Activated T-cell treated with anti-CD3 and anti-CD28 coated beads, Interleukin-2, amount 50 U/mL, for 1 hour (primary cell): Measurements from ENCODE around the gene ARL16.
A peak's percentile ranks its signal among the peaks of the same experiment; 100 is the strongest.

Experiments
- DNase-seq: peaks from one replicate; pipeline ENCODE4 v3.0.0-alpha.2; 2020

Gene ARL16, protein sequence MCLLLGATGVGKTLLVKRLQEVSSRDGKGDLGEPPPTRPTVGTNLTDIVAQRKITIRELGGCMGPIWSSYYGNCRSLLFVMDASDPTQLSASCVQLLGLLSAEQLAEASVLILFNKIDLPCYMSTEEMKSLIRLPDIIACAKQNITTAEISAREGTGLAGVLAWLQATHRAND

DNA sequence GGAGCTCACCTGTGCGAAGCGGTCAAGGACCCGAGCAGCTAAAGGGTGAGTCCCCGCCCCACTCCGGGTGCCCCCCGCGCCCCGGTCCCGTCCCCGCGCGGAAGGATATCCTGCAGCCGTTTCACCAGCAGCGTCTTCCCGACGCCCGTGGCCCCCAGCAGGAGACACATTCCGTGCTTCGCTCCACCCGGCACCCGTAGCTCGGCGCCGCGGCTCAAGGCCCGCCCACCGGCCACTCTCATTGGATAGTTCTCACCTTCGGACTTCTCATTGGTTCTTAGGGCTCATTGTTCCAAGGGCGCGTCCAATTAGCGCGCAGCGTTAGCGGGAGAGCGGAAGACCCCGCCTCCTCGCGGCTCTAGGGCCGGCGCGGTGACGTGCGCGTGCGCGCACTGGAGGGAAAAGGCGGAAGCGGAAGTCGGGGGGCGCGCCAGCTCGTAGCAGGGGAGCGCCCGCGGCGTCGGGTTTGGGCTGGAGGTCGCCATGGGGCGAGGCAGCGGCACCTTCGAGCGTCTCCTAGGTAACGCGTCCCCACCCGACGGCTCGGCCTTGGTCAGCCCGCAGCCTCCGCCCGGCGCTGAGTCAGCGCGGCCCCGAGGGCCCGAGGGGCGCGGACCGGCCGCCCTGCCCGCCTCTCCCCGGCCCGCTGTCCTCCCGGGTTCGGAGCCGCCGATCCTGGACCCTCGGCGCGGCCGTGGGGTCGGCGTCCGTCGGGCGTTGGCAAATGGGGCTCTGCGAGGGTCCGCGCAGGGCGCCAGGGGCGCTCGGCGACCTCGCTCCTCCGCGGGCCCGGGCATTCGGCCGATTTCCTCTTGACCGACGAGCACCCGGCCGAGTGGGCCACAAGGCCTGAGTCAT, at the start of gene ARL16, which contains the start of gene HGS:
Gene ARL16 (minus strand): TSS at position 214 of the 858 bp plus-strand sequence. CDS start 44 bp downstream, at position 170.
Gene HGS (plus strand): TSS at position 428 of the 858 bp plus-strand sequence. CDS start 56 bp downstream, at position 484.
- DNase-seq: peak; percentile 97

DNA sequence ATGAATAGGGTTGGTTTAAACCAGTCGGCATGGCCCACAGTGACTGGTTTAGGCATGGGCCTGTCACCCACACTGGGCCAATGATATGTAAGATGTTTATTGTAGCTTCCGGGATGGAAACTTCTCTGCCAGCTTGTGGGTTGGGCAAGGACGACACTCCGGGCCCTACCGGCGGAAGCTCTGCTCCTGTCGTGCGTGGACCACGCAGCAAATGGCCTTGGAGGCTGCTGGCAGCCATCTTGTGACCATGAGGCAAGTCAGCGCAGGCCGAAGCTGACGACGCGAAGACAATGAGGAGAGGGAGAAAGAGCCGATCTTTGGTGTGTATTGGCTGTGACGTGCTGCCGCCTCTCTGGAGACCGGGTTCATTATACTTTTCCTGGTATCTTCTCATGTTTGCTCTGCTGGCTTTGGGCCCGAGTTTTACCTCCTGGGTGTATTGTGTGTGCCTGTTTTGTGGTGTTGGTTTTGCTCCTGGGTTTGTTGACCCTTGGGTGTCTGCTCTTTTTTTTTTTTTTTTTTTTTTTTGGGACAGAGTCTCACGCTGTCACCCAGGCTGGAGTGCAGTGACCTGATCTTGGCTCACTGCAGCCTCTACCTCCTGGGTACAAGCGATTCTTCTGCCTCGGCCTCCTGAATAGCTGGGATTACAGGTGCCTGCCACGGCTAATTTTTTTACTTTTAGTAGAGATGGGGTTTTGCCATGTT, 43.9 kb upstream of the ARL16 start:
- no peak for DNase-seq

DNA sequence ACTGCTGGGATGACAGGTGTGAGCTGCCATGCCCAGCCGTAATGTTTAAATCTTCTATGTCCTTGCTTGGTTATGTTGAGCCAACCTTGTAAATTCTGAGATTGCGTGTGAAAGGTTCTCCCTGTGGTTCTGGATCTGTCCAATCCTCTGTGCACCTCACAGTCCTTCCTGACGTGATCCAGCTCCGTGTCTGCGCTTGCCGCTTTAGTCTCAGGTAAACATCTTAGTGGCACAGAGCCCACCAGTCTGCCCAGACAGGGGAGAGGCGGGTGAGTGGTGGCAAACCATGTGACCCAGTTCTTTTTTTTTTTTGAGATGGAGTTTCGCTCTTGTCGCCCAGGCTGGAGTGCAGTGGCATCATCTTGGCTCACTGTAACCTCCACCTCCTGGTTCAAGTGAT, 42.4 kb upstream of the ARL16 start:
- no peak for DNase-seq

DNA sequence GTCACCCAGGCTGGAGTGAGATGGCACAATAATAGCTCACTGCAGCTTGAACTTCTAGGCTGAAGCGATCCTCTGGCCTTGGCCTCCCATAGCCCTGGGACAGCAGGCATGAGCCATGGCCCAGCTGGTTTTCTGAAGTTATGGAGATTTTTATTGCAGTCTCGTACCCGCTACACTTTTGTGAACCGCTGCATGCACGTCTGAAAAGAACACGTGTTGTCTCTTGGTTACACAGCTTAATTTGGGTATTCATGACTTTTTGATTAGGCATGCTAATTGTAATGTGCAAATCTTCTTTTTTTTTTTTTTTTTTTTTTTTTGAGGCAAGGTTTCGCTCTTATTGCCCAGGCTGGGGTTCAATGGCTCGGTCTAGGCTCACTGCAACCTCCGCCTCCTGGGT, 41.8 kb upstream of the ARL16 start:
- no peak for DNase-seq

DNA sequence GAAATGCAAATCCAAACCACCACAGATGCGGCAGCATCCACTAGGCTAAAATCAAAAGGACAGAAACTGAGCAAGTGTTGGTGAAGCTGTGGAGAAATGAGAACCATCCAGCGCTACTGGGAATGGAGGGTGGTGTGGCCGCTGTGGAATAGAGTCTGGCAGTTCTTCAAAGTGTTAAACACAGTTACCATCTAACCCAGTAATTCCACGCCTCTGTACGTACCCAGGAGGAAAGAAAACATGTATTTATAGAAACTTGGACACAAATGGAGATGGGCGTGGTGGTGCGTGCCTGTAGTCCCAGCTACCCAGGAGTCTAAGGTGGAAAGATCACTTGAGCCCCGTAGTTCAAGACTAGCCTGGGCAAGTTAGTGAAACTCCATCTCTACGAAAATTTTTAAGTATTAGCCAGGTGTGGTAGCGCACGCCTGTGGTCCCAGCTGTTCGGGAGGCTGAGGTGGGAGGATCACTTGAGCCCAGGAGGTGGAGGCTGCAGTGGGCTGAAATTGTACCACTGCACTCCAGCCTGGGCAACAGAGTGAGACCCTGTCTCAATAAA, 40.1 kb upstream of the ARL16 start:
- no peak for DNase-seq

DNA sequence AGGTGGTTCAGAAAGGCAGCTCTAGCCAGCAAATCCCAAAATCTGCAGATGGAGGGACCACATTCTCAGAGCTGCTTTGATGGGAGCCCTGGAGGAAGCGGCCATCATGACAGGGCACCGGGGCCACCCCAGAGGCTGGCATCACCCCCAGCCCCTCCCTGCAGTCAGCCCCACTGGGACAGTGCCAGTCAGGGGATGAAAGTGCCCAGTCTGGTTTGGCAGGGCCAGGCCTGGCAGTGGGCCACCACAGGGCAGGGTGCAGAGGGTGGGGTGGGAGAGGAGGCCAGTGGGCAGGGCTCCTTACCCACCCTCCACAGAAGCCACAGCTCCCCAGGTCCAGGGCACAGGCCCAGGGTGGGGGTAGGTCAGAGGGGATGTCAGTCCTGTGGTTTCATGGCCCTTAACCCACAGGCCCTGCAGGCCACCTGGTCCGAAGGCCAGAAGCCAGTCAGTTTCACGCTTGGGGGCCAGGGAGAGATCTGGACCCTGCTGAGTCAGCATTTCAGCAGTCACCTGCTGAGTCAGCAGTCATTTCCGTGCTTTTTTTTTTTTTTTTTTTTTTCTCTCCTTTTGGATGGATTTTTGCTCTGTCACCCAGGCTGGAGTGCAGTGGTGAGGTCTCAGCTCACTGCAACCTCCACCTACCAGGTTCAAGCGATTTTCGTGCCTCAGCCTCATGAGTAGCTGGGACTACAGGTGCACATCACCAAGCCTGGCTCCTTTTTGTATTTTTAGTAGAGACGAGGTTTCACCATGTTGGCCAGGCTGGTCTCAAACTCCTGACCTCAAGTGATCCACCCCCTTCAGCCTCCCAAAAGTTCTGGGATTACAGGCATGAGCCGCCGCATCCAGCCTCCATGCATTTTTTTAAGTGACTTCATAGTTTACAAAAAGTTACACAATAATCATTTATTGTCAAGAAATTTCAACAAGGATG, 38.9 kb upstream of the ARL16 start:
- no peak for DNase-seq

DNA sequence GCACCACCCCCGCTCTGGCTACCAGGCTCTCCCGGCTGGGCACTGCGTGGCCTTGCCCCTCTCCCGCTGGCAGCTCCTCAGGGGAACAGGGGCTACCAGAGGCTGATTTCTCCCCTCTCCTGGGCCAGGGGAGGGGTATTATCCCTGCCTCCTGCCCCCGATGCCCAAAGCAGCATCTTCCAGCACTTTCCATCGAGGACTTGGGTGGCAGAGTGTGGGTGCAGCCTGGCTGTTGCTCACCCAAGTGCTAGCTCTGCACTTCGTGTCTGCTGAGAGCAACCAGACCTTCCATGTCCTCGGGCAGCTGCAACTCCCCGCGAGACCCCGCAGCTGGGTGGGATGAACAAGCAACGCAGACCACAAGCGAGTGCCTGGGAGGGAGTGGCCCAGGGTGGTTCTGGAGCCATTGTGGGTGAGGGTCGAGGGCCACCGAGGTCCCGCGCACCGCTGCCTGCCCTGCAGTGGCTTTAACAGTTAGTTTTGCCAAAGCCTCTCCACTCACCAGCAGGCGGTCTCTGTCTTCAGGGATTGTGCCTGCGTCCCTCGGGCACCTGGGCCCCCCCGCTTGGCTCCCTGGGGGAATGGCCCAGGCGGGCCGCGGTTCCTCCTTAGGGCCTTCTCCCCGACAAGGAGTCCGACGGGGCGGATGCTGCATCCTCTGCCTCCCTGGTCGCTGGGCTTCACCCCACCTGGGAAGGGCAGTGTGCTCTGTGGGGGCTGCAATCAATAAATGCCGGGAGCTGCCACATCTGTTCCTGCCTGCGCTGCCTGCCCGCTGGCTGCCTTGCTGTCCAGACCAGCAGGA, 36.9 kb upstream of the ARL16 start:
- DNase-seq: no peak

DNA sequence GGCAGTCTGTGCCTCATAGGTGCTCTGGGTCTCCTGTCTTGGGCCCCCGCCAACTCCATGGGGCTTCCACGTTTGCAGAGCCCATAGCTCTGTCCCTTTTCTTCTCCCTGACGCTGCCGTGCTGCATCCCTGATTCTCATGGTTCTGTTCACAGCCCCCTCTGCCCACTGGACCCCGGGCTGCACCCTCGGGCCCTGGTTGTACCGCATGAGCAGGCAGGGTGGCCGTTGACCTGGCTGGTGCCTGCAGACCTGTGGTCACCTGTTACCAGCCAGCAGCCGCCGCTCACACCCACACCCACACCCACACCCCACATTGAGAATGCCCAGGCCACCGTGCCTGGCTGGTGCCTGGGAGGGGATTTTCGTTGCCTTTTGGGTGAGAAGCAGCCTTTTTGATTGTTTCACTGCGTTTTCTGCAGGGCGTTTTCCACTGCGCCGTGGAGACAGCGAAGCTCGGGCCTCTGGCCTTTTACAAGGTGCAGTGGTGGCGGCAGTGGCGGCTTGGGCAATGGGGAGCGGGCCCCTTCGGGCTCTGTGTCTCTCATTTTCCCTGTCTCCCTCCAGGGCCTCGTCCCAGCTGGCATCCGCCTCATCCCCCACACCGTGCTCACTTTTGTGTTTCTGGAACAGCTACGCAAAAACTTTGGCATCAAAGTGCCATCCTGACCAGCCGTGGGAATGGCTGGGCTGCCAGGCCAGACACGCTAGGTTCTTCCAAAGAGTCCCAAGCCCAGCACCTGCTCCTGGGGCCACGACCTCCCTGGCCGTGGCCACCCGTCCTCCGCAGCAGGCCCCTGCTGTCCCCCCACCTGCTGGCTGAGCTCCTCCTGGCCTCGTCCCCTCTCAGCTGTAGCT, 36.0 kb upstream of the ARL16 start:
- no peak for DNase-seq

DNA sequence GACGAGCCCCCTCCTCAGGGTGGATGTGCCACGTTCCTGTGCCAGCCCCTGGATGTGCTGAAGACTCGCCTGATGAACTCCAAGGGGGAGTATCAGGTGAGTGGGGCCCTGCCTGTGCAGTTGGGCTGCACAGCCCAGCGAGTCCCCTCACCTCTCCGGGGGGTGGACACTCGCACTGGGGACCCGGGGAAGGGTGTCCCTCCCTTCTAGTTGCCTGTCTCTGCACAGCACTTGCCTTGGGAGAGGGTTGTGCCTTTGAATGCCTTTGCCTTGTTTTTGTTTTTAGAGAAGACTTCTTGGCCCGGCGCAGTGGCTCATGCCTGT, 34.1 kb upstream of the ARL16 start:
- DNase-seq: no peak

DNA sequence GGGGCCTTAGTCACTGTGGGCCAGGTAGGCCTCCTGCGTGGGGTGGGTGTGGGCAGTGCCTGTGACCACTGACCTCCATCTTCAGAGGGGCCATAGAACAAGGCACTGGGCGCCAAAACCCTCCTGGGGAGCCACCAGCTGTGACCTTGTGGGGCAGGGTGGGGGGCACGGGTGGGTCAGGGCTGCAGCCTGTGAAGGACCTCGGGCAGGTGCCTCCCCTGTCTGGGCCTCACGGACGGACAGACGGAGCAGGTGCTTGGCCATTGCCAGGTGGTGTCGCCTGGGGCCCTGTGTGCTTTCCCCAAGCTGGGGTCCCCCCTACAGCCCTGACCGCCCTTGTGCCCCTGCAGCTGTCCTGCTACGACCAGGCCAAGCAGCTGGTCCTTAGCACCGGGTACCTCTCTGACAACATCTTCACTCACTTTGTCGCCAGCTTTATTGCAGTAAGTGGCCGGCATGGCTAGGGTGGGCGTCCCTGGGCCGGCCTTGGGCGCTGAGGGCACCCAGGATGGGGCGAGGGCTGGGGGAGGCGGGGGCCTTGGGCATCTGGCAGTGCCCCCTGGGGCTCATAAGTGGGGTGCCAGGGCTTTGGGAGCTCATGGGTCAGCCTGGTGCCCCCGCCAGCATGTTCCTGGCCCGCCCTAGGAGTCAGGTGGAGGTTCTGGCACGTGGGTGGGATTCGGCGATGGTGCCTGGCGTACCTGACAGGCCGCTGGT, 33.6 kb upstream of the ARL16 start:
- no peak for DNase-seq

DNA sequence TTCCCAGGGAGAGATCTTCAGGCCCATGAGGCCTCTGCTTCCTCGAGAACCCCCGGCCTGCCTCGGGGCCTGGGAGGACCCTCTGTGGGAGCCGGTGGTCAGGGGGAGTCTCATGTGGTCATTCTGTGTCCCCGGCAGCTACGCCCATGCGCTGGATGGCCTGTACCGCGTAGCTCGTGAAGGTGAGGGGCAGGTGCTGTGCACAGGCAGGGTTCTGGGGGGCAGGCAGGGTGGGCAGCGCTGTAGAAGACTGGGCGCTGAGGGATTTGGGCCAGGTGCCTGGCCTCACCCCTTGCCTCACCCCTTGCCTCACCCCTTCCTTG, 33.0 kb upstream of the ARL16 start:
- no peak for DNase-seq

DNA sequence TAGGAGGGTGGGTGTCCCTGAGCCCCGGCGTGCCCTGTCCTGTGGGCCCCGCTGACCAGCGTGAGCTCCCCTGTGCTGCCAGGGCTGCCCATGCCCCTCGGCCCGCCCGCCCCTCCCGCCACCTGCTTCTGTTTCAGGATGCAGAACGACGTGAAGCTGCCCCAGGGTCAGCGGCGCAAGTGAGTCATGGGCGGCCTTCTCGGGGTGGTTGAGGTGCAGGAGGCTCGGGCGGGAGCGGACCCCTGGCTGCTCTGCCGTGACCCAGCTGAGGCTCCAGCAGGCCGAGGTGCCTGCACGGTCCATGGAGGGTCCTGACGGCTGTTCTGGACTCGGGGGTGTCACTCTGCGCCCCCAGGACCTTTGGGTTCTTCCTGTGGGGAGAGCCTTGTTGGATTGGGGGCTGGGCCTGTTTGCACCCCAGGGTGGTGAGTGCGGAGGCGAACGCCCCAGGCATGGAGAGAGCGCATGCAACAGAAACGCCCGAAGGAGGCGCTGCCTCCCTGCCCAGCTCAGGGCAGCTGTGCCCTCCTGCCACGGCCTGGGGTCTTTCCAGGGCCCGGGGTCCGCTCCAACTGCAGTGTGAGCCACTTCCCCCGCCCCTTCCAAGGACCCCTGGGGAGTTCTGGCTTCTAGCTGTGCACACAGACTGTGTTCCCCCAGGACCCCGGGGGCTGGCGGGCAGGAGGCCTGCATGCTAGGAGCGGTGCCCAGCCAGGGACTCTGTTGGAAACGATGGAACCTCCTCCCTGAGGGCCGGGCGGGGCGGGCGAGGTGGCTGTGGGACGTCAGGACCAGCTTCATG, 32.5 kb upstream of the ARL16 start:
- DNase-seq: no peak

DNA sequence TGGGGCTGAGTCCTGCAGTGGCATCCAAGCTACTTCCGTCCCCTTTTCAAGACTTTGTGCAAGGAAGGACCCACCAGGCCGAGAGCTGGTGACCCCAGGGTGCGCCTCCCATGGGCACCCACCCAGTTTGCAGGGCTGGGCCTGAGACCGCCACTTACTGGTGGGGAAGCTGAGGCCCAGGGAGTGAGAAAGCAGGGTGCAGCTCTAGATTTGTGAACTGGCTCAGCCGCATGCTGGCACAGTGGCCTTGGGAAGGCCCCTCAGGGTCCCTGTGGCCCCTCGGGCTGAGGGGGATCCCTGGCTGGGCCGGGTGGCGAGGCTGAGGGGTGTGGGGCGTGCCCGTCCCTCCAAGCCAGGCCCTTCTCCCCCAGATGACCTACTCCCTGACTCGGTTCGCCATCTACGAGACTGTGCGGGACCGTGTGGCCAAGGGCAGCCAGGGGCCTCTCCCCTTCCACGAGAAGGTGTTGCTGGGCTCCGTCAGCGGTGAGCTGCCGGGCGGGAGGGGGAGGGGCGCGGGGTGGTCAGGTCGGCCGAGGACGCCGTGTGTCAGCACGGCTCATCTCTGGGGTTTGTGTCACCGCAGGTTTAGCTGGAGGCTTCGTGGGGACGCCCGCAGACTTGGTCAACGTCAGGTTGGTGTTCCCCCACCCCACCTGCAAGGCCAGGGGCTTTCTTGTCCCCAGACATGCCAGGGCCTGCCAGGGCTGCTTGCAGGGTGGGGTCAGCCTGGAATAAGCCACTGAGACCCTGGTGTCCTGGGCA, 31.7 kb upstream of the ARL16 start:
- no peak for DNase-seq

DNA sequence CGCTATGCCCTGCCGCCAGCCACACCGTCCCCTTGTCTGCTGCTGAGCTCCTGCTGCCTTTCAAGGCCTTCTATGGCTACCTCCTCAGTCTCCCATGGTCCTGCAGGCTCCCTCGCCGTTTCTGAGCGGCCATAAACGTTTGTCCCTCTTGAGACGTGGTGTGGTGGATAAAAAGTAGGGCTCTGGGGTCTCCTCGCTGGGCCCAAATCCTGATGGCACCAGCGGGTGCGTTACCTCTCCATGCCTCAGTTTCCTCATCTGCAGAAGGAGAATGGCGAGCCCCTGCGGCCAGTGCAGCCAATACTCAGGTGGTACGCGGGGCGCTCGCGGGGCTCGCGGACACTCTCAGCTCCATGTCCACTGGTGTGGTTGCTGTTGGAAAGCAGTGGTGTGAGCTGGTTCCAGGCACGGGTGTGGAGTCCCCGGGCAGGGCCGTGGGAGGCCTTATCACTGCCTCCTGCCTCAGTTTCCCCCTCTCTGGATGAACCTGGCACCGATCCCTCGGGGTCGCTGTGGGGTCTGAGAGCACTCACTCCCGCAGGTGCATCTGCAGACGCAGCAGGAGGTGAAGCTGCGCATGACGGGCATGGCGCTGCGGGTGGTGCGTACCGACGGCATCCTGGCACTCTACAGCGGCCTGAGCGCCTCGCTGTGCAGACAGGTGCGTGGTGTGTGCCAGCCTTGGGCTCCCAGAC, 31.0 kb upstream of the ARL16 start:
- no peak for DNase-seq

DNA sequence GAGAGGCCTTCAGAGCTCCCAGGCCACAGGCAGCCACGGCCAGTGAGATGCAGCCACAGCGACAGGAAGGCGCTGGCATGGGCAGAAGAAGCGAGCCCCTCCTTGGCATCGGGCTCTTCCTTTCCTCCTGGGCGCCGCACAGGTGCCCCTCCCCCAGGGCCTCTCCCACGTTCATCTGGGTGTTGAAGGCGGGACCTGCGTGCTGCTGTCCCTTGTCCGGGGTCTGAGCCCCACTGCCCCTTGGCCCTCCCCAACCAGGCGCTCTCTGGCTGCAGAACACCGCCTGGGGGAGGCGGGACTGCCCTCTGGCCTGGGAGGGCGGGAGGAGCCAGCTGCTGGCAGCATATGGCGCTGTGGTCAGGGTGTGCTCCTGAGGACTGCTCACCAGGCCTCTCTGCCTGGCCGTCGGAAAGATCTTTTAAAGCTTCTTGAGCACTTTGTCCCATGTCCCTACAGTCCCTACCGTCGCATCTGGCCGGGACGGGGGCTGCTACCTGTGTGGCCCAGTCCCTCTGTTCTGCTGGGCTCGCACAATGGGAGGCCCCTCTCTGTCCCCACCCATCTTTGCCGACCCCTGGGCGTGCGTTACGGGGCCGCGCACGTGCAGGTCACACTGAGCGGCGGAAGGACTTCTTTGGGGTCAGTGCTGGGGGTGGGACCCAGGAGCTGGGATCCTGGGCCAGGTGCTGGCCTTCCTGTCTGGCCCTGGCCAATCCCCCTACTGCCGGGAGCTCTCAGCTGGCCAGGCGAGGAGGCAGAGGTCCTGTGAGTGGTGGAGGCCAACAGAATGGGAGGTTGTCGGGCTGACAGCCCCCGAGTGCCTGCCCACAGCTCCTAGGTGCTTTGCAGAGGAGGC, 30.2 kb upstream of the ARL16 start:
- DNase-seq: no peak

DNA sequence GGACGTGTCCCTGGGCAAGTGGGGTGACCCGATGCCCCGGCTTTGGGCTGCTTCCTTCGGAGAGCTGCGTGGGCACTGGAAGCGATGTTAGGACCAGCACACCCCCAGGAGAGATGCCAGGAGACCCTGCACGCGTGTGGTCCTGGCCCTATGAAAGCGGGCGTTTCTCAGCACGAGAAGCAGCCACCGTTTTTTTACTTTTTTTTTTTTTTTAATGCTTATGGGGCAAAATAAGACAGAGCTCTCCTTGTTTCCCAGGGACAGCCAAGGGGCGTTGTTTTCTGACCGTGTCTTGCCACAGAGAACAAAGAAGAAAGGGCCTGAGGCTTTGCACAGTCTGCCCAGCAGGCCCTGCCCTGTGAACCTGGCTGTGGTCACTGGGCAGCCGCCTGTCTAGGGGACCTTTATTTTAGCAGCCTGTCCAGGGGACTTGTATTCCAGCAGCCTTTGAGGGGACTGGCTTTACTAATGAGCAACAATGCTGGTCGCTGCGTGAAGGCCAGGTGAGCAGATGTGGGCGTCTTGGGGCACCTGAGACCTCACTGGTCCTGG, 29.5 kb upstream of the ARL16 start:
- no peak for DNase-seq
